Fibroblast of lung (primary cell): ENCODE data around the gene LMX1A. TPM values are rescaled to one million over a fixed set of nuclear protein-coding genes. Genes with fewer than 3 reads are reported as not detected.

Experiments
- DNase-seq, 2 donors: peaks; one replicate each; pipeline versions ENCODE4 v3.0.0 to v3.0.0-alpha.2; 2010; ENCODE audit warnings: low read depth in 2 of 2
- H2AFZ ChIP-seq: 2 replicates; pipeline ENCODE4 v1.5.1; 2012; ENCODE audit warnings: low read length, control low read depth, inconsistent platforms
- H3K27ac ChIP-seq: 2 replicates; pipeline ENCODE4 v1.5.1; 2011; ENCODE audit warnings: low read length, control low read depth; ENCODE audit not compliant: insufficient read depth
- H3K27me3 ChIP-seq: 2 replicates; pipeline ENCODE4 v1.5.1; 2011; ENCODE audit warnings: mild to moderate bottlenecking, low read length; ENCODE audit not compliant: control insufficient read depth, insufficient read depth
- H3K36me3 ChIP-seq: 2 replicates; pipeline ENCODE4 v1.5.1; 2011; ENCODE audit warnings: low read length; ENCODE audit not compliant: control insufficient read depth, insufficient read depth
- H3K4me1 ChIP-seq: 2 replicates; pipeline ENCODE4 v1.5.1; 2011; ENCODE audit warnings: low read length; ENCODE audit not compliant: control insufficient read depth, insufficient read depth; ENCODE audit errors: extremely low read depth
- H3K4me2 ChIP-seq: 2 replicates; pipeline ENCODE4 v1.5.1; 2011; ENCODE audit warnings: low read length, control low read depth; ENCODE audit not compliant: insufficient read depth; ENCODE audit errors: extremely low read depth
- H3K4me3 ChIP-seq, 4 experiments: fragments of 200-600 bp in 1 of 4; sonication (generic) in 1 of 4; replicated peaks in 1 of 4; 2 replicates each; pipeline ENCODE4 v1.5.1; 2011 to 2016; ENCODE audit warnings: low read length in 4 of 4, low read depth in 3 of 4, mild to moderate bottlenecking in 3 of 4, control low read depth in 2 of 4, inconsistent platforms in 1 of 4, mixed read lengths in 1 of 4; ENCODE audit not compliant: insufficient read depth in 1 of 4; ENCODE audit errors: control extremely low read depth in 1 of 4
- H3K79me2 ChIP-seq: 2 replicates; pipeline ENCODE4 v1.5.1; 2012; ENCODE audit warnings: mild to moderate bottlenecking, low read length, inconsistent platforms; ENCODE audit not compliant: control insufficient read depth, insufficient read depth
- H3K9ac ChIP-seq: 2 replicates; pipeline ENCODE4 v1.5.1; 2011; ENCODE audit warnings: mild to moderate bottlenecking, low read length, control low read depth; ENCODE audit not compliant: insufficient read depth
- H3K9me3 ChIP-seq: 2 replicates; pipeline ENCODE4 v1.5.1; 2012; ENCODE audit warnings: low read depth, low read length; ENCODE audit not compliant: control insufficient read depth, insufficient read depth
- H4K20me1 ChIP-seq: 2 replicates; pipeline ENCODE4 v1.5.1; 2011; ENCODE audit warnings: low read length; ENCODE audit not compliant: control insufficient read depth, insufficient read depth; ENCODE audit errors: extremely low read depth
- EZH2 ChIP-seq: IDR thresholded peaks from 2 replicates; pipeline ENCODE4 v1.5.1; 2012; ENCODE audit warnings: low read length, control low read depth, mild to moderate bottlenecking; ENCODE audit errors: missing control alignments
- polyA plus RNA-seq, 2 donors: library from polyadenylated mRNA; depleted of rRNA in 1 of 2; stranded (reverse) in 1 of 2; unstranded in 1 of 2; fragments of >200 nt; gene quantifications; 2 replicates each; pipeline ENCODE4 v1.2.1, GENCODE V29; 2011 to 2012; ENCODE audit warnings: missing spikeins in 1 of 2
- total RNA-seq: library from RNA; depleted of rRNA; stranded (reverse); fragments of >200 nt; gene quantifications from 2 replicates; pipeline ENCODE4 v1.2.1, GENCODE V29; 2014
- TF ChIP-seq, protein P1 (sequence below), 2 donors: IDR thresholded peaks in 1 of 2; conservative IDR thresholded peaks in 1 of 2; 1 replicate in 1 of 2; 2 replicates in 1 of 2; pipeline ENCODE4 v1.5.1; 2011 to 2012; ENCODE audit warnings: low read length in 2 of 2, control low read depth in 1 of 2, inconsistent platforms in 1 of 2, low read depth in 1 of 2, mild to moderate bottlenecking in 1 of 2

LMX1A gene
- total and polyA plus RNA-seq, 2 donors (not counting 1 experiment from before 2014, with no cell fraction given), result not detected

DNA sequence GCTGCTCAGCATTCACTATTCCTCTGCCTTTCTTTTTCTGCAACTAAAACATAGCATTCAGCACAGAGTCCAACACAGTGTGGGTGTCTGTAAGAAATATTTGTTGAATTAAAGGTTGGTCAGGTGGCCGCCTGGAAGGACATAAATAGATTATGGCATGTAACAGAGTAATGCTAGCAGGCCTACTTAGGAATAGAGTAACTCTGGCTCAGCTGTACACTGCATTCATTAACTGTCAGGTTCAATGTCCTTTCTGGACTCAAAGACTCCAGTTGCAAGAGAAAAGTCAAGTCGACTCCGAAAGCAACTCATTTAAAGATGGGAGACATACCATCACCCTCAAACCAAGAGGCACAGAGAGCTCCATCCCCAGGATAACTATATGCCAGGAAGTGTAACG is 116.0 kb downstream of the LMX1A start:
- H3K36me3 ChIP-seq, result no peaks in the 10 kb centered on the region
- no peak for DNase-seq
- no peak for TF ChIP-seq EZH2
- TF ChIP-seq, protein P1, sequence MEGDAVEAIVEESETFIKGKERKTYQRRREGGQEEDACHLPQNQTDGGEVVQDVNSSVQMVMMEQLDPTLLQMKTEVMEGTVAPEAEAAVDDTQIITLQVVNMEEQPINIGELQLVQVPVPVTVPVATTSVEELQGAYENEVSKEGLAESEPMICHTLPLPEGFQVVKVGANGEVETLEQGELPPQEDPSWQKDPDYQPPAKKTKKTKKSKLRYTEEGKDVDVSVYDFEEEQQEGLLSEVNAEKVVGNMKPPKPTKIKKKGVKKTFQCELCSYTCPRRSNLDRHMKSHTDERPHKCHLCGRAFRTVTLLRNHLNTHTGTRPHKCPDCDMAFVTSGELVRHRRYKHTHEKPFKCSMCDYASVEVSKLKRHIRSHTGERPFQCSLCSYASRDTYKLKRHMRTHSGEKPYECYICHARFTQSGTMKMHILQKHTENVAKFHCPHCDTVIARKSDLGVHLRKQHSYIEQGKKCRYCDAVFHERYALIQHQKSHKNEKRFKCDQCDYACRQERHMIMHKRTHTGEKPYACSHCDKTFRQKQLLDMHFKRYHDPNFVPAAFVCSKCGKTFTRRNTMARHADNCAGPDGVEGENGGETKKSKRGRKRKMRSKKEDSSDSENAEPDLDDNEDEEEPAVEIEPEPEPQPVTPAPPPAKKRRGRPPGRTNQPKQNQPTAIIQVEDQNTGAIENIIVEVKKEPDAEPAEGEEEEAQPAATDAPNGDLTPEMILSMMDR (conservative IDR thresholded peaks at IDR 0.05 in 1 of 2, IDR thresholded peaks at IDR 0.05 in 1 of 2; ENCODE audit: low read depth in 1 of 2, low read length in 2 of 2), result no peak
- H3K4me2 ChIP-seq, result no peak overlapping the region
- H3K9me3 ChIP-seq, result no peaks in the 10 kb centered on the region
- no peaks in the 10 kb centered on the region for H3K79me2 ChIP-seq
- H3K4me1 ChIP-seq, result no peaks in the 10 kb centered on the region
- no peaks in the 10 kb centered on the region for H3K27me3 ChIP-seq
- H3K4me3 ChIP-seq, result no peak overlapping the region
- no peak overlapping the region for H3K9ac ChIP-seq
- H4K20me1 ChIP-seq, result no peaks in the 10 kb centered on the region
- no peak overlapping the region for H3K27ac ChIP-seq
- H2AFZ ChIP-seq, result no peak overlapping the region

DNA sequence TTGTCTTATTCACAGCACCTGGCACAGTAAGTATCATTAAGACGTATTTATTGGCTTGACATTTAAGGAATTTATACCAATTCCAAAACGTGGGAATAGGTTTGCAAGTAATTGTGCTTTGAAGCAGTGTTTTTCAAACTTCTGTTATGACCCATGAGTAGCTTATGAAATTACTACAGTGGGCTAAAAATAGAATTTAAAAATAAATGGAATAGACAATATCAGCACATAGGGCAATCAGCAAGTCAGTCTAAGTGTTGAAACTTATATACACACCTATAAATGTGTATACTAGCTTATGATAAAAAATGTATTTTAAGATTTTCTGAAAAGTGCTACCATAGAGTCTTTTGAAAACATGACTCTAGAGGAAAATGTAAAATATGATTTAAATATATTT is 116.6 kb downstream of the LMX1A start:
- Histone ChIP-seq H3K4me2 (no peak overlapping the region), H3K27ac (no peak overlapping the region), H2AFZ (no peak overlapping the region), H3K27me3 (peaks cover 3% of the 10 kb centered on the region), H3K79me2 (no peaks in the 10 kb centered on the region), H3K9ac (no peak overlapping the region), H4K20me1 (no peaks in the 10 kb centered on the region), H3K36me3 (no peaks in the 10 kb centered on the region), H3K4me3 (no peak overlapping the region), H3K9me3 (no peaks in the 10 kb centered on the region), H3K4me1 (no peaks in the 10 kb centered on the region)
- no peak for TF ChIP-seq EZH2
- TF ChIP-seq, protein P1 (conservative IDR thresholded peaks at IDR 0.05 in 1 of 2, IDR thresholded peaks at IDR 0.05 in 1 of 2; ENCODE audit: low read depth in 1 of 2, low read length in 2 of 2), result no peak
- no peak for DNase-seq

DNA sequence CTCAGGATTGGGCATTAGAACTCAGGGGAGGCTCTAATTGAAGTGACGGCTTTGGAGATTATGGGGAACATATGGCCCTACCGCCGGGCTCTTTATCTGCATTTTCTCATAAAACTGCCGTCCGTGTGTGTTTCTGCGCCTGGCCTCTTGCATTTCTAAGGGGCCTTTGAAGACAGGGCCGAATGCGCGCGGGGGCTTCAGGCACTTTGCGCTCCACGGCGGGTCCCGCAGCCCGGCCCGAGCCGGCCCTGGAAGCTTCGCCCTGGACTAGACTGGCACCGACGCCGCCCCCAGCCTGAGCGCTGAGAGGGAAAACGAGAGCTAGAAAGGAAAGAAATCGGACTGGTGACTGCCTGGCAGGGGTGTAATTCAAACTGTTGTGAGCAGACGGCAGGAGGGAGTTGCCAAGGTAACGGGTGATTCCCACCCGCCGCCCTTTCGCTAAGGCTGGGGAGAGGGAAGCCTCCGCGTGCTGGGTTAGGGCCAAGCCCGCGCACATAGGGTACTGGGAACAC is 120.7 kb downstream of the LMX1A start:
- no peak overlapping the region for H3K27ac ChIP-seq
- H3K27me3 ChIP-seq, result peaks cover 3% of the 10 kb centered on the region
- no peak overlapping the region for H2AFZ ChIP-seq
- no peak overlapping the region for H3K4me2 ChIP-seq
- H4K20me1 ChIP-seq, result no peaks in the 10 kb centered on the region
- no peak for DNase-seq
- no peaks in the 10 kb centered on the region for H3K36me3 ChIP-seq
- H3K9ac ChIP-seq, result no peak overlapping the region
- H3K4me1 ChIP-seq, result no peaks in the 10 kb centered on the region
- TF ChIP-seq EZH2, result no peak
- TF ChIP-seq, protein P1 (conservative IDR thresholded peaks at IDR 0.05 in 1 of 2, IDR thresholded peaks at IDR 0.05 in 1 of 2; ENCODE audit: low read depth in 1 of 2, low read length in 2 of 2), result no peak
- H3K9me3 ChIP-seq, result no peaks in the 10 kb centered on the region
- no peaks in the 10 kb centered on the region for H3K79me2 ChIP-seq
- H3K4me3 ChIP-seq, result peak overlapping the region in 2 of 4 experiments; percentile 4 to 19
